ENCODE measurements around the gene ALG12.

GRCh38 chr22:49884503-49885260 is 33.6 kb downstream of the ALG12 start:
- TF ChIP-seq POLR2A (IDR thresholded peaks at IDR 0.05; ENCODE audit: low read depth, low read length) (no peak), TAF1 (IDR thresholded peaks at IDR 0.05; ENCODE audit: low read depth, low read length) (no peak), POLR2AphosphoS5 (IDR thresholded peaks at IDR 0.05; ENCODE audit: low read depth, low read length) (no peak)
